ENCODE results near the gene CFAP299.
"Not testable (repeated sequence)": the region's sequence is repeated elsewhere in the genome, so short reads cannot be mapped to it uniquely, and the experiment has no call there.

The CFAP299 gene

GRCh38 chr4:80614319-80614718 is 278.8 kb downstream of the CFAP299 start:
- DNase-seq: no peak

DNA sequence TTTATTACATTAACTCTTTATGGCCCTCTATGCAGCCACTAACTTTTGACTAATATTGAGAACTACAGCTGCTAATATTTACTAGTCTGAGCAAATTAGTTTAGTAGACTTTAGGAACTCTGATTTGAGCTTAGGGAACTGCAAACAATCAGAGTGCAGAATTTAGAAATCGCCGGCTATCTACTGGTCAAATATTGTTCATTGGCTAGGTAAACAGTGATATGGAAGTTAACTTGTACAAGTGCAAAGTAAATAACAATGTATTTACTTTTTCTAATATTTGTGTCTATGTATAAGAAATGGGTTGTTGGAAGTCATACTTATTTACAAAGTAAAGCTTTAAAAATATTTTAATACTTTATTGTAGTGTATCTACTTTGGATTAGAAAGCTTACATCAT is 279.6 kb downstream of the CFAP299 start:
- no peak for DNase-seq

DNA sequence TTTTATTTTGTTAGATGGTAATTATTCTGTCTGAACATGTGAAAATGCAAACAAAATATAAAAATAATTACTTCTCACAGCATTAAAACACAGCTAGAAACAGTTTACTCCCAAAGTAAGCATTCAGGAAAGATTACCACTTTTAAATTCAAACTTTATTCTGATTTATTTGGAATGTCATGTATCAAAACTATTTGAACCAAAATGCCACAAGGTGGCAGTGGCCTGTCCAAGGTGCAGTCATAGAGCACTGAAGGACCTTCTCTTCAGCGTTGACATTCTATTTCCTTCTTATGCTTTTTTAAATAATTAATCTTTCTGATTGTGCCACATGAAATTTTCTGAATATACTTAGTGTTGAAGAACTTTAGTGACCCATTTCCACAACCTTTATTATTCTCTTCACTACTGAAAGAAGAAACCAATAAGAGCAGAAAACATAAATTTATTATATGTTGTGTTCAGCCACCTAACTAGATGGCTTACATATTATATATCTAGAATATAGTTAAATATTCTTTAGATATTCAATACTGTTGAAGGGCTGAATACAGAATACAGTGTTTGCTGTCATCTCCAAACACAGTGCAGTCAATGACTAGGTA is 283.6 kb downstream of the CFAP299 start:
- DNase-seq: peak; percentile 9

- DNase-seq: no peak
These were observed 296.3 kb downstream of the CFAP299 start for GRCh38 chr4:80631861-80632260.

DNA sequence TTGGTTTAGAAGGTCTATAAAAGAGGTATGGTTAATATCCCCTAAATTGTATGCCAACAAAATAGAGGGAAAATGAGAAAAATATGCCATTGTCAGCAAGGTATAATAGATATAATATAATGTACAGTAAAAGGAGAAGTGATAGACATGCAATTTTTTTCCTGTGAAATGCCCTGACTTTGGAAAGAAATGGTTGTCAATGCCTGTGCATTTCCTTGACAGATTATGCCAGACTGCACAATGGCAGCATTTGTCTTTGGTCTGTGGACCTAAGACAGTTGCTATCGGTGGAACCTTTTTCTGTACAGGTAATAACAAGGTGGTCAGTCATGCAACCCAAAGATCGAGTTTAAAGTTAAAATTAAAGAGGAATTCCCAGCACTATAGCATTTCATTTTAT is 301.7 kb downstream of the CFAP299 start:
- no peak for DNase-seq

GRCh38 chr4:80646061-80646460 is 310.5 kb downstream of the CFAP299 start:
- no peak for DNase-seq

DNA sequence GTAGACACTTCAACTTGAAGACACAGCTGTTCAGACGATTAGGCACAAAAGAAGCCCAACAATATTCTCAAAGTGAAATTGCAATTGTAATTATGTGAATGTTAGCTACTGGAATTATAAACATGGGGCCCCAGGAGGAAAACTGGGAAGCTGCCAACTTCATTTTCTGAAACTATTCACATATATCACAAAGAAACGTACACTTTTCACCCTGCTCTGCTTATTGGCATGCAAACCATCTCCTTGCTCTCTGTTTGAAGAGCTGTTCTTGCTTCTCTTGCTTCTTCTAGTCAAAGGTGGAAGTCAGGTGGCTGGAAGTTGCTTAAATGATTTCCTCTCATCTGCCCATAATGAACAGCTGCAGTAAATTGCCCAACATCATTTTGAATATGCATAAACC is 320.1 kb downstream of the CFAP299 start:
- DNase-seq: peak; percentile 8

GRCh38 chr4:80670118-80670517 is 334.6 kb downstream of the CFAP299 start:
- not testable (repeated sequence) for DNase-seq

- DNase-seq: no peak
These were observed 342.9 kb downstream of the CFAP299 start for GRCh38 chr4:80678413-80678812.

DNA sequence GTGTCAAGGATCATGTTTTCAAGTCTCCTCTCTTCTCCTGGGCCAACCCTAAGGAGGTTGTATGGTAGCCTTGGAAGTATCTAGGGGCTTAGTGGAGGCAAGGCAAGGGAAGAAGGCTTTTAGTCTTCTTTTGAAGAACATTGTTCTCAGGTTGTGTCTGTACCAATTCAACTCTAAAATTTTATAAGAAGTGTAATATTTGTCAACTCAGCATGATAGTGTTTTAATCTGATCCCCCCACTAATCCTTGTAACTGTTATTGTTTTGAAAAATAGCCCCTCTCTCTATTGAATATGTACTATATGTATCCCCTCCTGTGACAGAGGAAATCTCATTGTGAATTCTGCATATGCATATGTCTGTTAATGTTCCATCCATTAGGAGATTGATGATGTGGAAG is 345.4 kb downstream of the CFAP299 start:
- DNase-seq: no peak

GRCh38 chr4:80685214-80685613 is 349.7 kb downstream of the CFAP299 start:
- peak; percentile 2 for DNase-seq

- DNase-seq: not testable (repeated sequence)
These were observed 352.2 kb downstream of the CFAP299 start for GRCh38 chr4:80687736-80688135.

- DNase-seq: no peak
These were observed 358.6 kb downstream of the CFAP299 start for GRCh38 chr4:80694171-80694570.

GRCh38 chr4:80705311-80705710 is 369.8 kb downstream of the CFAP299 start:
- peak; percentile 6 for DNase-seq

GRCh38 chr4:80709082-80709869 is 373.7 kb downstream of the CFAP299 start:
- DNase-seq: no peak

GRCh38 chr4:80710748-80711451 is 375.4 kb downstream of the CFAP299 start:
- no peak for DNase-seq

DNA sequence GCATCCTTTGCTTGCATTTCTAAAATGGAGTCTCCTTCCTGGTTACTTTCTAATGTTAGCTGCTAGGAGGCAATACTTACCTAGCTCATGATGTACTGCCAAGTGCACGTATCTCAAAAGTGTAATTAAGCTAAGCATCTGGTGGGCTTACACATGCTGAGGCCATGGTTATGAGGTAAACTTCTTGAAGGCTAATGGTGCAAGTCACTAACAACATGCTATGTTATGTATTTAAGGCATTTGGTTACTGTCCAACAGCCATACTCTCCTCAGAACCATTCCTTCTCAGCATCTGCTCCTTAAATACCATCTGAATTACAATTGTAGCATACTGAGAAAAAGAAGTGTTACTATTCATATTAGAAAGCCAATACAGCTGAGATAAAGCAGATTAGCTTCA is 376.4 kb downstream of the CFAP299 start:
- DNase-seq: peak; percentile 14

- DNase-seq: no peak
These were observed 377.9 kb downstream of the CFAP299 start for GRCh38 chr4:80713409-80713808.

- no peak for DNase-seq
These were observed 381.7 kb downstream of the CFAP299 start for GRCh38 chr4:80717204-80717603.

- DNase-seq: peak; percentile 6
These were observed 390.9 kb downstream of the CFAP299 start for GRCh38 chr4:80726471-80726870.

GRCh38 chr4:80730158-80730557 is 394.6 kb downstream of the CFAP299 start:
- DNase-seq: no peak

GRCh38 chr4:80731436-80731835 is 395.9 kb downstream of the CFAP299 start:
- DNase-seq: no peak

DNA sequence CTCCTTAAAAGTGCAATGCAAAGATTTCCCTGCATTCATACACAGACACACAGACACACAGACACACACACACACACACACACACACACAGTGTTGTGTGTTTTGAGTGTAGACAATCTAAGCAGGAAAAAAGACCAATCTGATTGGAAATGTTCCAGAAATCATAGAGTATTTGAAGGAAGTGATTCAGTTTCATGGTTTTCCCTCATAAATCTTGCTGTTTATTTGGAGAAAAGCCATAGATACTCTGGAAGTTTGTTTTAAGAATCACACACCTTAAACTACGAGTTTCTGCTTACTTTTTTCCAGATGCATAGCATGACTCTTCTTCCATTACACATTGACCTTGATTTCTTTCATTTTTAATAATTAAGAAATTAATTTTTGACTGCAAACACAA is 396.5 kb downstream of the CFAP299 start:
- peak; percentile 71 for DNase-seq

- DNase-seq: no peak
These were observed 404.8 kb downstream of the CFAP299 start for GRCh38 chr4:80740375-80740774.

Measured in fibroblast of skin of right quadriceps (primary cell).